HG02884 (cell line): ENCODE results near the gene SHKBP1.
A peak's percentile ranks its signal among the peaks of the same experiment; 100 is the strongest.
"Not testable (repeated sequence)": the region's sequence is repeated elsewhere in the genome, so short reads cannot be mapped to it uniquely, and the experiment has no call there.

Experiments
- ATAC-seq: cut with Tn5 transposase; IDR thresholded peaks from one replicate; pipeline ENCODE4 v1.9.1; 2021; ENCODE audit warnings: mild to moderate bottlenecking, moderate library complexity; ENCODE audit not compliant: unreplicated experiment

SHKBP1 gene

DNA sequence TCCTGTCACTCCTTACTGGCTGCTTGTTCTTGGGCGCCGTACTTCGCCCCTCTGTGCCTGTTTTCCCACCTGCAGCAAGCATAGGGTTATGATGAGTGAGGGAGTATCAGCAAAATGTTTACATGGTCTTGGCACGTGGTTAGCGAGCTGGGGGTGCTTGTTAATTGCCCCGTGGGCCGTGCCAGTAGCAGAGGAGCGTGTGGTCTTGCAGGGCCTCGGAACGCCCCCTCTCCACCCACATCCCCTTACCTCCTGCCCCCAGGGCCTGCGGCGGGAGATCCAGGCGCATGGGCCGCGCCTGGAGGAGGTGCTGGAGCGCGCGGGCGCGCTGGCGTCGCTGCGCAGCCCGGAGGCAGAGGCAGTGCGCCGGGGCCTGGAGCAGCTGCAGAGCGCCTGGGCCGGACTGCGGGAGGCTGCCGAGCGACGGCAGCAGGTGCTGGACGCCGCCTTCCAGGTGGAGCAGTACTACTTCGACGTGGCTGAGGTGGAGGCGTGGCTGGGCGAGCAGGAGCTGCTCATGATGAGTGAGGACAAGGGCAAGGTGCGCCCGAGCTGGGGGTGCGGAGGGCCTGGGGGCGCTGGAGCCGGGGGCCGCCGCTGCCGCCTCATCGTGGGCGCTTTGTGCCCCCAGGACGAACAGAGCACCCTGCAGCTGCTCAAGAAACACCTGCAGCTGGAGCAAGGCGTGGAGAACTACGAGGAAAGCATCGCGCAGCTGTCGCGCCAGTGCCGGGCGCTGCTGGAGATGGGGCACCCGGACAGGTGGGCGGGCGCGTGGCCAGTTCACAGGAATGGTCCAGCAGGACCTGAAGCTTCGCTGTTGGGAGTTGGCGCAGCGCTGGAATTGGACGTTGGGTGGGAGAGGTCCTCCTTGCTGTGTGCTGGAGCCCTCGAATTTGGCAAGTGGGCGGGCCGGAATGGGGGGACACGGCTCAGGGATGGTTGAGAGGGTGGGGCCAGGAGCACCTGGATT, 22.5 kb upstream of the SHKBP1 start:
- no peak for ATAC-seq

DNA sequence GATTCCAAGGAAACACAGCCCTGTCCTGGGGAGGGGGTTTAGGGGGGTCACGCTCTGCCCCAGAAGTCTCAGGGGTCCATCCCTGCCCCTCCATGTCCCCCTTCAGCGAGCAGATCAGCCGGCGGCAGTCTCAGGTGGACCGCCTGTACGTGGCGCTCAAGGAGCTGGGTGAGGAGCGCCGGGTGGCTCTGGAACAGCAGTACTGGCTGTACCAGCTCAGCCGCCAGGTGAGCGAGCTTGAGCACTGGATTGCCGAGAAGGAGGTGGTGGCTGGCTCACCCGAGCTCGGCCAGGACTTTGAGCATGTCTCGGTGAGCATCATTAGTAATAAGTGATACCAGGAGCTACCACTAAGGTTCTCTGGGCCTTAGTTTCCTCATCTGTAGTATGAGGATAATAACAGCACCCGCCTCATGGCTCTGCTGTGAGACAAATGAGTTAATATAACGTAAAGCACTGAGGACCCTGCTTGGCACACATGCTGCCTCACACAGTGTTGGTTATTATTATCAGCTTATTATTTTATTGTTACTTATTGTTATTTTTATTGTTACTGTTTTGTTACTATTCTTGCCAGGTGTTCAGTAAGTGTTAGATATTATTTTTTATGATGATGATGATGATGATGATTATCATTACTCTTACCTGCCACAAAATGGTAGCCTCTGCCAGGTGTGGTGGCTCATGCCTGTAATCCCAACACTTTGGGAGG, 20.5 kb upstream of the SHKBP1 start:
- ATAC-seq: no peak

DNA sequence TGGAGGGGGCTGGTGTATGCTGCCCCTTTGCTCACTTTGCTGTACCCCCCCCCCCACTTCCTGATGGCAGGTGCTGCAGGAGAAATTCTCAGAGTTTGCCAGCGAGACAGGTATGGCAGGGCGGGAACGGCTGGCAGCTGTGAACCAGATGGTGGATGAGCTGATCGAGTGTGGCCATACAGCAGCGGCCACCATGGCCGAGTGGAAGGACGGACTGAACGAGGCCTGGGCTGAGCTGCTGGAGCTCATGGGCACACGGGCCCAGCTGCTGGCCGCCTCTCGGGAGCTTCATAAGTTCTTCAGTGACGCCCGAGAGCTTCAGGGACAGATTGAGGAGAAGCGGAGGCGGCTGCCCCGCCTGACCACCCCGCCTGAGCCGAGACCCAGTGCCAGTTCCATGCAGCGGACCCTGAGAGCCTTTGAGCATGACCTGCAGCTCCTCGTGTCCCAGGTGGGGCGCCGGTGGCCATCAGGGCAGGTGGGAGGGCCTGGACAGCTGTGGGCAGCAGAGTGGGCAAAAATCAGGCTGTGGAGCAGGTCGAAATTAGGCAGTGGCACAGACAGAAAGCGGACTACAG, 19.6 kb upstream of the SHKBP1 start:
- no peak for ATAC-seq

GRCh38 chr19:40559394-40559793, 17.3 kb upstream of the SHKBP1 start:
- no peak for ATAC-seq

- ATAC-seq: no peak
Observed at GRCh38 chr19:40560092-40560507, 16.6 kb upstream of the SHKBP1 start.

DNA sequence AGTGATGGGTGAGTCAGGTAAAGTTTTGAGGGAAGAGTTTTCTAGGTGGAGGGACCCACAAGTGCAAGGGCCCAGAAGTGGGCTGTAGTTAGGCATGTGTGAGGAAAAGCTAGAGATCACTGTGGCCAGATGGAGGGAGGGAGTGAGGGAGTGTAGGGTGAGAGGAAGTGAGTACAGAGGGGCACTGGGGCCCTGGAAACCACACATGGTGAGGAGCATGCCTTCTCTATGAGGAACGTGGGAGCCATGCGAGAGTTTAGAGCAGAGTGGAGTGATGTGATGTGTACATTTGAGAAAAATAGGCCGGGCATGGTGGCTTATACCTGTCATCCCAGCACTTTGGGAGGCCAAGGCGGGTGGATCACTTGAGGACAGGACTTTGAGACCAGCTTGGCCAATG, 14.7 kb upstream of the SHKBP1 start:
- ATAC-seq: no peak

DNA sequence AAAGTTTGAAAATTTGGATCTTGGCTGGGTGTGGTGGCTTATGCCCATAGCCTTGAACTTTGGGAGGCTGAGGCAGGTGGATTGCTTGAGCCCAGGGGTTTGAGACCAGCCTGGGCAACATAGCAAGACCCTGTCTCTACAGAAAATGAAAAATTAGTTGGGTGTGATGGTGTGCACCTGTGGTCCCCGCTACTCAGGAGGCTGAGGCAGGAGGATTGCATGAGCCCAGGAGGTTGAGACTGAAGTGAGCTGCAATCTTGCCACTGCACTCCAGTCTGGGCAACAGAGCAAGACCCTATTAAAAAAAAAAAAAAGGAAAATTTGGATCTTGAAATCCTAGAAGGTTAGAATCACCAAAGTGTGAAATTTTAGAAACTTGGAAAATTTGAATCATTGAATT, 12.1 kb upstream of the SHKBP1 start:
- ATAC-seq: not testable (repeated sequence)

DNA sequence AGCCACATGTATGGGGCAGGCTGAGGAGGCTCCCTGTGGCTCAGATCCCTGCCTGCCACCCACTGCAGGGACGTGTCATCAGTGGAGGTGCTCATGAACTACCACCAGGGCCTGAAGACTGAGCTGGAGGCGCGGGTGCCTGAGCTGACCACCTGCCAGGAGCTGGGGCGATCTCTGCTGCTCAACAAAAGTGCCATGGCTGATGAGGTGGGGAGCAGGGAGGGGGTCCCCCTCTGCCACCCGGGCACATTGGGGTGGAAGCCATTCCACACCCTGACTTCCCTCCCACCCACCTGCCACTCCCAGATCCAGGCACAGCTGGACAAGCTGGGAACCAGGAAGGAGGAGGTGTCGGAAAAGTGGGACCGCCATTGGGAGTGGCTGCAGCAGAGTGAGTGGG, 11.3 kb upstream of the SHKBP1 start:
- ATAC-seq: no peak

GRCh38 chr19:40565910-40566495, 10.7 kb upstream of the SHKBP1 start:
- ATAC-seq: no peak

- no peak for ATAC-seq
Observed at GRCh38 chr19:40567040-40567749, 9.5 kb upstream of the SHKBP1 start.

DNA sequence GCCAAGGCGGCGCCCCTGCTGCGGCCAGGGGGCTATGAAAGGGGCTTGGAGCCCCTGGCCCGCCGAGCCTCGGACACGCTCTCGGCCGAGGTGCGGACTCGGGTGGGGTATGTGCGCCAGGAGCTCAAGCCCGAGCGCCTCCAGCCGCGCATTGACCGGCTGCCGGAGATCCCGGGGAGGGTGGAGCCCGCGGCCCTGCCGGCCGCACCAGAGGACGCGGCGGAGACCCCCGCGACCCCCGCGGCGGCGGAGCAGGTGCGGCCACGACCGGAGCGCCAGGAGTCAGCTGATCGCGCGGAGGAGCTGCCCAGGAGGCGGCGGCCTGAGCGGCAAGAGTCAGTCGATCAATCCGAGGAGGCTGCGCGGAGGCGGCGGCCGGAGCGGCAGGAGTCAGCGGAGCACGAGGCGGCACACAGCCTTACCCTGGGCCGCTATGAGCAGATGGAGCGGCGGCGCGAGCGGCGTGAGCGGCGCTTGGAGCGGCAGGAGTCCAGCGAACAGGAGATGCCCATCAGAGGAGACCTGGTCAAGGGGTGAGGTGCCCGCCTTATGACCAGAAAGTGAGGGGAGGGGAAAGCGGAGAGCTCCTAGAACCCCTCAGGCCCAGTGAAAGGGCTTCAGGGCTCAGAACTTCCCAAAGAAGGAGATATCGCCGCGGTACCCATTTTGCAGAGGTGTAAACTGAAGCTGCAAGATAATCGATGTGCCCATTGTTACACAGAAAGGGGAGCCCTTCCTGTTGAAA, 8.8 kb upstream of the SHKBP1 start:
- no peak for ATAC-seq

DNA sequence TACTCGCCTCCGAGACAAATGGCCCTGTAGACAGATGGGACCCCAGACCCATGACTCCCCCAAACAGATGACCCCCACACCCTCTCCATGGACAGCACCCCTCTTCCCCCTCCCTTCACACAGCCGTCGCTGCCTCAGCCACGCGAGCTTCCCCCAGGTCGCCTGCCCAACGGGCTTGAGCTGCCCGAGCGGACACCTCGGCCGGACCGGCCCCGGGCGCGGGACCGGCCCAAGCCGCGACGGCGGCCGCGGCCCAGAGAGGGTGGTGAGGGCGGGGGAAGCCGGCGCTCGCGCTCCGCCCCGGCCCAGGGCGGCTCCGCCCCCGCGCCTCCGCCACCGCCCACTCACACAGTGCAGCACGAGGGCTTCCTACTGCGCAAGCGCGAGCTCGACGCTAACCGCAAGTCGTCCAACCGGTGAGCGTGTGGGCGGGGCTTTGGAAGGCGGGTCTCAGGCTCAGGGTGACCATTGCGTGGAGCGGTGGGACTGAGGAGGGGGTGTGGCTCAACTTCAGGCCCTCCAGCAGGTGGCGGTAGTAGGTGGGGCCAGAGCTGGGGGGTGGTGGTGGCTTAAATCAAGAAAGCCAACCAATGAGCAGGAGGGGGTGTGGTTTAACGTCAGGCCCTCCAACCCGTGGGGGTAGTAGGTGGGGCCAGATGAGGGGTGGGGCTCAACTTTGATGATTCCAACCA, 6.2 kb upstream of the SHKBP1 start:
- ATAC-seq: peak; percentile 80

DNA sequence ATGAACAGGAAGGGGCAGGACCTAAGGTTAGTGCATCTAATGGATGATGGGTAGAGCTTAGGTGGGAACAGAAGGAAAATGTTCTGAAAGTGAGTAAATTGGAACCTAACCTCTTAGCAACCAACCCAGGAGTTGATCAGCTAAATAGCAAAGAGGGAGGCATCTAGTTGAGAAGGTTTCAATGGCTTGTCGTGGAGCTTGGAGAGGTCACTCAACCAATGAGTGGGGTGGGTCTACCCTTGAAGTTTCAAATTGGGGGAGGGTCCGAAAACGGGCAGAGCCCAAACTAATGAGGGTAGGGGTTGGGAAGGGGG, 5.7 kb upstream of the SHKBP1 start:
- ATAC-seq: no peak

GRCh38 chr19:40571831-40572495, 4.7 kb upstream of the SHKBP1 start:
- ATAC-seq: no peak

- ATAC-seq: no peak
Observed at GRCh38 chr19:40575326-40575725, 1.3 kb upstream of the SHKBP1 start.

DNA sequence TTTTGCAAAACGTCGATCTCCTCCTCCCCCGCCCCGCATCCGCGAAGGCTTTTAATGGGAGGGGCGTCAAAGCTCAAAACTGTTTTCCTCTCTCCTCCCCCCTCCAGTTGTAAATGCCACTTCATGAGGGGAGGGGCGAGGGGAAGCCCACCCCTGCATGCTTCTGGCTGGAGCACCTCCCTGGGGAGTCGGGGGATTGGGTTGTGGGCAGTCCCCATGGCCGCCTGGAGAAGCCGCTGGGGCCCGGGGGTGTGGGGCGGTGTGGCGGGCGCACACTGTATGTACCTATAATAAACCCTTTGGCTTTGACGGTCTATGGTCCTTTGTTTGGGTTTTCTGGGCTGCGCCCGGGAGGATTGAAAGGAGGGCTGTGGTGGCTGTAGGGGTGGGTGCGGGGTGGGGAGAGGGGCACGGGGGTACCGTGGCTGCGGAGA, 505 bp upstream of the SHKBP1 start:
- peak; percentile 10 for ATAC-seq

DNA sequence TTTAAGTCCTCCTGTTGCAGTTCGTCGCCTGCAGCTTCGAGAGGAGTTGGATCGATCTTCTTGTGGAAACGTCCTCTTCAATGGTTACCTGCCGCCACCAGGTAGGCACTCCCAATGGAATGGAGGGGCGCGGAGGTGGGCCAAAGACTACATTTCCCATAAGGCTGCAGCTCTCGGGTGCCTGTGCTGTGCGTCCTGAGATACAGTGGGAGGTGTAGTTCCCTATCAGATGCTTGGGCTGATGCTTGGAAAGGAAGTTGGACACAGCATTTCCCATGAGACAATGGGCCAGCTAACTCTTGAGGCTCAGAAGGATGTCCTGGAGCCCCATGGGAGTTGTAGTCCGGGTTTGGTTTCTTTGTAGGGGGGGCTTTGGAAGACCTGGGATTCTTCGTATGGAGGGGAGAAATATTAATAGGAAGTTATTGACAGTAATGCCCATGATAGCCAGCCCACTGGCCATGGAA, 1.8 kb downstream of the SHKBP1 start:
- ATAC-seq: no peak

DNA sequence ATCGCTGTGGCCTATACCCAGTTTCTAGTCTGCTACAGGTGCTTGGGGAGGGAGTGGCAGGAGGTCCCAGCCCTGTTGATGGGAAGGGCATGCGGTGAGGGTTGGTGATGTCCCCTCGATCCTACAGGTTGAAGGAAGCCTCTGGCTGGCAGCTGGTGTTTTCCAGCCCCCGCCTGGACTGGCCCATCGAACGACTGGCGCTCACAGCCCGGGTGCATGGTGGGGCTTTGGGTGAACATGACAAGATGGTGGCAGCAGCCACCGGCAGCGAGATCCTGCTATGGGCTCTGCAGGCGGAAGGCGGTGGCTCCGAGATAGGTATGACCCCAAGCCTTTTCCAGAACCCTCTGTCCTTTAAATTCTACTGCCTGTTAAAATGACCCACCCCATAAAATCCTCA, 3.9 kb downstream of the SHKBP1 start:
- ATAC-seq: no peak

- ATAC-seq: no peak
Observed at GRCh38 chr19:40581531-40581930, 4.9 kb downstream of the SHKBP1 start.
